Stimulated activated CD4-positive, alpha-beta T cell treated with anti-CD3 and anti-CD28 coated beads, Interleukin-4, amount 100 ng/mL, for 4 hours (primary cell): ENCODE results near the gene POTEI.
"Not testable (repeated sequence)": the region's sequence is repeated elsewhere in the genome, so short reads cannot be mapped to it uniquely, and the experiment has no call there.

Experiments
- DNase-seq, 2 experiments: peaks; one replicate each; pipeline ENCODE4 v3.0.0-alpha.2; 2020

The POTEI gene

DNA sequence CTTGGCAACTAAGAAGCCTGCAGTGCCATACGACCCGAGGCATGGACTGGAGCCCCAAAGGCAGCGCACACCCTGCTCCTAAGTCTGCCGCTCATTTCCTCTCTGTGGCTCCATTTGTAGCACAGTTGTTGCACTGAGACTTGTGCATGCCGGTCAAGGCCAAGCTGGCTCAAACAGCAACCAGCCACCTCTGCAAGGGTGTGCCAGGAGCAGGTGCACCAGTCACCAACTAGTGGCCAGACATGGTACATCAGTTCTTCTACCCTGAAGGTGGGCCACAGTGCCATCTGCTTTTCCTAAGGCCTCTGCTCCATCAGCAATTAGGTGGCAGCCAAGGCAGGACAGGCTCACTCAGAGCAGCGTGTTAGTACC, 54.4 kb downstream of the POTEI start:
- DNase-seq: not testable (repeated sequence)

DNA sequence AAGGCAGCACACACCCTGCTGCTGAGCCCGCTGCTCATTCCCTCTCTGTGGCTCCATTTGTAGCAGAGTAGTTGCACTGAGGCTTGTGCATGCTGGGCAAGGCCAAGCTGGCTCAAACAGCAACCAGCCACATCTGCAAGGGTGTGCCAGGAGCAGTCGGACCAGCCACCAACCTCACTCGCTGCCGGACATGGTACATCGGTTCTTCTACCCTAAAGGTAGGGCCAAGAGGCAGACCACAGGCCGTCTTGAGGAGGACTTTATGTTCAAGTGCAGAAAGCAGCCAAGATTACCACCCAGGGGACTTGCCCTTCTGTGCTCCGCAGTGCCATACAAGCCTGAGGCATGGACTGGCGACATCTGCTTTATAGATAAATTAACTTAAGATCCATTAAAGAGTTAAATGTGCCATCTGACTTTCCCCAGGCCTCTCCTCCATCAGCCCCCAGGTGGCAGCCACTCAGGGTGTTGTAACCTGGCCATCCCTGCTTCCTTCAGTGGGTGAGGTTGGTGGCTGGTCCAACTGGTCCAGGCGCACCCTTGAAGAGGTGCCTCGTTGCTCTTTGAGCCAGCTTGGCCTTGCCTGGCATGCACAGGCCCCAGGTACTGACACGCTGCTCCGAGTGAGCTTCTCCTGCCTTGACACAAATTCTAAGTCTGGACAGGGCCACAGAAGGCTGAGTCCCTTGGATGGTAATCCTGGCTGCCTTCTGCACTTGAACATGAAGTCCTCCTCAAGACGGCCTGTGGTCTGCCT, 55.0 kb downstream of the POTEI start:
- DNase-seq: not testable (repeated sequence)

DNA sequence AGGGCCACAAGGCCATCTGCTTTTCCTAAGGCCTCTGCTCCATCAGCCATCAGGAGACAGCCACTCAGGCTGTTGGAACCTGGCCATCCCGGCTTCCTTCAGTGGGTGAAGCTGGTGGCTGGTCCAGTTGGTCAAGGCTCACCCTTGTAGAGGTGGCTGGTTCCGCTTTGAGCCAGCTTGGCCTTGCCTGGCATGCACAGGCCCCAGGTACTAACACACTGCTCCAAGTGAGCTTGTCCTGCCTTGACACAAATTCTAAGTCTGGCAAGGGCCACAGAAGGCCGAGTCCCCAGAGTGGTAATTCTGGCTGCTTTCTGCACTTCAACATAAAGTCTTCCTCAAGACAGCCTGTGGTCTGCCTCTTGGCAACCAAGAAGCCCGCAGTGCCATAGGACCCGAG, 56.2 kb downstream of the POTEI start:
- DNase-seq: not testable (repeated sequence)

DNA sequence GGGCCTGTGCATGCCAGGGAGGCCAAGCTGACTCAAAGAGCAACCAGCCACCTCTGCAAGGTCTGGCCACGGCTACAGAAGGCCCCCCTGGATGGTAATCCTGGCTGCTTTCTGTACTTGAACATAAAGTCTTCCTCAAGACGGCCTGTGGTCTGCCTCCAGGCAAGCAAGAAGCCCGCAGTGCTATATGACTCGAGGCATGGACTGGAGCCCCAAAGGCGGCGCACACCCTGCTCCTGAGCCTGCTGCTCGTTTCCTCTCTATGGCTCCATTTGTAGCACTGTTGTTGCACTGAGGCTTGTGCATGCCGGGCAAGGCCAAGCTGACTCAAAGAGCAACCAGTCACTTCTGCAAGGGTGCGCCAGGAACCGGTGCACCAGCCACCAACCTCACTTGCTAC, 57.3 kb downstream of the POTEI start:
- DNase-seq: not testable (repeated sequence)

DNA sequence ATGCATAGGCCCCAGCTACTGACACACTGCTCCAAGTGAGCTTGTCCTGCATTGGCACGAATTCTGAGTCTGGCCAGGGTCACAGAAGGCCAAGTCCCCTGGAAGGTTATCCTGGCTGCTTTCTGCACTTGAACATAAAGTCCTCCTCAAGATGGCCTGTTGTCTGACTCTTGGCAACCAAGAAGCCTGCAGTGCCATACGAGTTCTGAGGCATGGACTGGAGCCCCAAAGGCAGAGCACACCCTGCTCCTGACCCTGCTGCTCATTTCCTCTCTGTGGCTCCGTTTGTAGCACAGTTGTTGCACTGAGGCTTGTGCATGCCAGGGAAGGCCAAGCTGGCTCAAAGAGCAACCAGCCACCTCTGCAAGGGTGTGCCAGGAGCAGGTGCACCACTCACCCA, 57.9 kb downstream of the POTEI start:
- not testable (repeated sequence) for DNase-seq

DNA sequence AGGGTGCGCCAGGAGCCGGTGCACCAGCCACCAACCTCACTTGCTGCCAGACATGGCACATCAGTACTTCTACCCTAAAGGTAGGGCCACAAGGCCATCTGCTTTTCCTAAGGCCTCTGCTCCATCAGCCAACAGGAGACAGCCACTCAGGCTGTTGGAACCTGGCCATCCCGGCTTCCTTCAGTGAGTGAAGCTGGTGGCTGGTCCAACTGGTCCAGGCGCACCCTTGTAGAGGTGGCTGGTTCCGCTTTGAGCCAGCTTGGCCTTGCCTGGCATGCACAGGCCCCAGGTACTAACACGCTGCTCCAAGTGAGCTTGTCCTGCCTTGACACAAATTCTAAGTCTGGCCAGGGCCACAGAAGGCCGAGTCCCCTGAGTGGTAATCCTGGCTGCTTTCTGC, 58.8 kb downstream of the POTEI start:
- DNase-seq: not testable (repeated sequence)

DNA sequence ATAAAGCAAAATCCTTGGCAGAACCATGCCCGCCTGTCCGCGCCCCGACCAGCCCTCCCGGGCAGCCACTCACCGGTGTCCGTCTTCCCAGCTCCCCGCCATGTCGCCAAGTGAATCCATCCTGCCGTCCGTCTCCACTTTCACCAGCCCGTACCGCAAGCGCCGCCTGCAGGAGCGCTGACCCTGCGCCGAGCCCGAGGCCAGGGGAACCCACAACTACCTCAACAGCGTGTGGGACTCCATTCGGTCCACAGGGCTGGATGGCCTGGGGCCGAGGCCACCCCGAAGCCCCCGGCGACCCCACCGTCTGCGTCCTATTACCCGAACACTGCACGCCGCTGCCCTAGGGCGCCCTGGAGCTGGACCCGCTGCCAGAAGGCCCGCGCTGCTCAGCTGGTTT, 81.5 kb downstream of the POTEI start:
- DNase-seq: not testable (repeated sequence)

DNA sequence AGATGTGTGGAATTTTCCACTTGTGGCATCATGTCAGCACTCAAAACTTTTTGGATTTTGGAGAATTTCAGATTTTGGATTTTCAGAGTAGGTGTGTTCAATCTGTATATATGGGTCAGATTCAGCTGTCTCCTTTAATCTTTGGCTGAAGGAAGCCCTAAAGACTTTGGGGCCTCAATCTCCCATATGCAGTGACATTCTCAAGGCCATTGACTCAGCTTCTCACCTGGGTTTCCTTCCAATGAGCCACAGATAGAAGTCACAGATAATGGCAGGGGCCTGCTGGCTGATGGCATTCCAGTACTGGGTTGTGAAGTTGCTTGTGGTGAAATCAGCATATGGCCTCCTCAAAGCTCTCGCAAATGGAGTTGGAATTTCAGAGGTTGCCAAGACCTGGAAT, 90.3 kb downstream of the POTEI start:
- not testable (repeated sequence) for DNase-seq

DNA sequence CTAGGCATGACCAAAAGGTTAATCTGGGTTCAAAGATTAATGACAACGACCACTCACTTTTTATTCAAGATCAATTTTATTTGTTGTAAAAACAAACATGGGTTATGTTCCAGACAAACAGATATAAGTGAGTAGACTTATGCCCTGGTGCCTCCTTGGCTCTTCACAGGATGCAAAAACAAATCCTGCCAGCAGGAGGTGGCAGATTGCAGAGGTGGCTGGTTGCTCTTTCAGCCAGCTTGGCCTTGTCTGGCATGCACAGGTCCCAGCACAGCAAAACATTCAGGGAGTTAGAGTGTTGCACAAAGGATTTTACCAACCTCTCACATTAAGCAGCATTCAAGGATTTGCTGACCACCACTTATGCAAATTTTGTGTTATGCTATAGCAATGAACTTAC, 92.4 kb downstream of the POTEI start:
- DNase-seq: not testable (repeated sequence)
